ENCODE measurements around the gene MDFIC.

Gene MDFIC

GRCh38 chr7:114953724-114954123 lies 31.8 kb downstream of the MDFIC start:
- no peak for DNase-seq (ENCODE audit: low spot score)

GRCh38 chr7:114956702-114957101 lies 34.8 kb downstream of the MDFIC start:
- no peak for DNase-seq (ENCODE audit: low spot score)

GRCh38 chr7:114957444-114957843 lies 35.5 kb downstream of the MDFIC start:
- DNase-seq (ENCODE audit: low spot score) = no peak

- no peak for DNase-seq (ENCODE audit: low spot score)
Measured at GRCh38 chr7:114959931-114960330, 38.0 kb downstream of the MDFIC start.

- no peak for DNase-seq (ENCODE audit: low spot score)
Measured at GRCh38 chr7:114962441-114962840, 40.5 kb downstream of the MDFIC start.

- no peak for DNase-seq (ENCODE audit: low spot score)
Measured at GRCh38 chr7:114966156-114966555, 44.3 kb downstream of the MDFIC start.

- no peak for DNase-seq (ENCODE audit: low spot score)
Measured at GRCh38 chr7:114969096-114969495, 47.2 kb downstream of the MDFIC start.

- no peak for DNase-seq (ENCODE audit: low spot score)
Measured at GRCh38 chr7:114970308-114970707, 48.4 kb downstream of the MDFIC start.

GRCh38 chr7:114970732-114971131 lies 48.8 kb downstream of the MDFIC start:
- DNase-seq (ENCODE audit: low spot score) = no peak

- no peak for DNase-seq (ENCODE audit: low spot score)
Measured at GRCh38 chr7:114972567-114972966, 50.7 kb downstream of the MDFIC start.

GRCh38 chr7:114973147-114973546 lies 51.3 kb downstream of the MDFIC start:
- DNase-seq (ENCODE audit: low spot score) = peak; percentile 49

- no peak for DNase-seq (ENCODE audit: low spot score)
Measured at GRCh38 chr7:114975401-114975800, 53.5 kb downstream of the MDFIC start.

- no peak for DNase-seq (ENCODE audit: low spot score)
Measured at GRCh38 chr7:114976666-114977065, 54.8 kb downstream of the MDFIC start.

GRCh38 chr7:114977277-114977676 lies 55.4 kb downstream of the MDFIC start:
- no peak for DNase-seq (ENCODE audit: low spot score)

GRCh38 chr7:114979388-114979787 lies 57.5 kb downstream of the MDFIC start:
- peak; percentile 13 for DNase-seq (ENCODE audit: low spot score)

- DNase-seq (ENCODE audit: low spot score) = no peak
Measured at GRCh38 chr7:114979803-114980507, 58.1 kb downstream of the MDFIC start.

- no peak for DNase-seq (ENCODE audit: low spot score)
Measured at GRCh38 chr7:114981323-114981722, 59.4 kb downstream of the MDFIC start.

- DNase-seq (ENCODE audit: low spot score) = no peak
Measured at GRCh38 chr7:114985116-114985715, 63.3 kb downstream of the MDFIC start.

GRCh38 chr7:114986190-114987180 lies 64.6 kb downstream of the MDFIC start:
- DNase-seq (ENCODE audit: low spot score) = peak; percentile 66

- DNase-seq (ENCODE audit: low spot score) = no peak
Measured at GRCh38 chr7:114988026-114988425, 66.1 kb downstream of the MDFIC start.

- peak; percentile 52 for DNase-seq (ENCODE audit: low spot score)
Measured at GRCh38 chr7:114988755-114989375, 67.0 kb downstream of the MDFIC start.

GRCh38 chr7:114989531-114989930 lies 67.6 kb downstream of the MDFIC start:
- no peak for DNase-seq (ENCODE audit: low spot score)
